GM21515 (cell line): ENCODE results near the gene RGL4.
"Not testable (repeated sequence)": the region's sequence is repeated elsewhere in the genome, so short reads cannot be mapped to it uniquely, and the experiment has no call there.

ENCODE experiments used
- ATAC-seq: cut with Tn5 transposase; IDR thresholded peaks from one replicate; pipeline ENCODE4 v1.9.1; 2021; ENCODE audit not compliant: unreplicated experiment

Gene RGL4, protein sequence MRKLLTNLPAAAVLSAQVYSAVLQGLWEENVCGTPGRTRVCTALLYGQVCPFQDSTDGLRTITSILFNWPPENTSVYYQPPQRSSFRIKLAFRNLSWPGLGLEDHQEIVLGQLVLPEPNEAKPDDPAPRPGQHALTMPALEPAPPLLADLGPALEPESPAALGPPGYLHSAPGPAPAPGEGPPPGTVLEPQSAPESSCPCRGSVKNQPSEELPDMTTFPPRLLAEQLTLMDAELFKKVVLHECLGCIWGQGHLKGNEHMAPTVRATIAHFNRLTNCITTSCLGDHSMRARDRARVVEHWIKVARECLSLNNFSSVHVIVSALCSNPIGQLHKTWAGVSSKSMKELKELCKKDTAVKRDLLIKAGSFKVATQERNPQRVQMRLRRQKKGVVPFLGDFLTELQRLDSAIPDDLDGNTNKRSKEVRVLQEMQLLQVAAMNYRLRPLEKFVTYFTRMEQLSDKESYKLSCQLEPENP

DNA sequence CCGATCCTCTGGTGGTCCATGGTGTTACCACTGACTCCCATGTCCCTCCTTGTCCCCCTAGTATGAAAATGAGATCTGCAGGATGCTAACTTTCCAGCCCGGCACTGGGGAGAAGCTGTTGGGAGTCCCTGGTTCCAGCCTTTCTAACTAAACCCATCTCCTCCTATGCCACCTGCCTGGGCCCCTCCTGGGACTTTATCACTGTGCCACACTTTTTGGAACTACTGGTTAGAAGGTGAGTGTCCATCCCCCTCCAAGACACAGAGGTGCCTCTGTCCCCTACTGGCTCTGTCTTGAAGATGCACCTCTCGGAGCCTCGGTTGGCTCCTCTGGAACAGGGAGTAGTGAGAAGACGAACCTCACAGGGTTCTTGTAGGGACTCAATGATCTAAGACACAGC is at the start of gene RGL4:
TSS of gene RGL4 (plus strand) at position 301 of the 400 bp plus-strand sequence. CDS start 1,018 bp downstream, outside the sequence.
- no peak for ATAC-seq

GRCh38 chr22:23646526-23646925 is 44.3 kb upstream of the RGL4 start:
- ATAC-seq: not testable (repeated sequence)

DNA sequence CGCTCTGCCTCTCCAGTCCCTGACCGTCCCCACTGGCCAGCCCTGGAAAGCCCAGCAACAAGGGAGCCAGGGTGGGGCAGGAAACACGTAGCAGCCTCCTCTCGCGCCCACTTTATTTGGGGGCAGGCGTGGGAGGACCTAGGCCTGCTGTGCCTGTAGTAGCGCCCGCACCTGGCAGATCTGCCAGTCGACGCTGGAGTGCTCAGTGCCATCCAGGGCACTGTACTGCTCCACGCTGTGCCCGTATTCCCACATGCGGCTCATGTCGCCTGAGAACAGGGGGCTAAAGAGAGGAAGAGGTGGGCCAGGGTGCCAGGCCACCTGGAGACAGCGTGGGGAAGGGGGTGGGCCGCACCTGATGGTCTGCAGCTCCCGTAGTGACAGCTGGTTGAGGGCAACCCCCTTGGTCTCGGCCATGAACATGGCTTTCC is 41.7 kb upstream of the RGL4 start:
- no peak for ATAC-seq

- ATAC-seq: no peak
Measured at GRCh38 chr22:23651676-23652075, 39.1 kb upstream of the RGL4 start.

GRCh38 chr22:23652286-23652685 is 38.5 kb upstream of the RGL4 start:
- ATAC-seq: no peak

GRCh38 chr22:23652711-23653110 is 38.1 kb upstream of the RGL4 start:
- ATAC-seq: no peak

DNA sequence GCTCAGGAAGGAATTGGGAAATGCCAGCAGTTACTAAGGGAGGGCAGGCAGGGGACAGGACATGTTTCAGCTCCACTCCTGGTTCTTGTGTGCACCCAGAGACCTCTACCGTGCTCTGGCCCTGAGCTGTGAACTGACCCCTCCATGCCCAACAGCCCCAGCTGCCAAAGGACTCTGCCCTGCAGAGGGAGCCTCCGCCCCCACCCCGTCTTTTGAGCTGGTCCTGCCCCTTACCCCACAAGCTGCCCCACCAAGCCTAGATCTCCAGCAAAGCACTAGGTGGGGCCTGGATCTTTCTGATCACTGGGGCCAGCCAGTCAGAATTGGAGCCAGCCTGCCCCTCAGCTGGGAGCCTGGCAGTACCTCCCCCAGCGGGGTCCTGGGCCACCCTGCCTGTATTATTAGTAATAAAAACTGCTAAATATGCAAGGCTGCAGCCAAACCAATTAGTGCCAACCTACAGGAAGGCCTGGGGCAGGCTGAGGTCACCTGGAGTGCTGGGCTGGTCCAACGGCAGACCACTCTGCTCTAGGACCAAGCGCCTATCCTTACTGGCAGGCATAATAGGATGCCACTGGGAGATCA is 34.8 kb upstream of the RGL4 start:
- ATAC-seq: no peak

DNA sequence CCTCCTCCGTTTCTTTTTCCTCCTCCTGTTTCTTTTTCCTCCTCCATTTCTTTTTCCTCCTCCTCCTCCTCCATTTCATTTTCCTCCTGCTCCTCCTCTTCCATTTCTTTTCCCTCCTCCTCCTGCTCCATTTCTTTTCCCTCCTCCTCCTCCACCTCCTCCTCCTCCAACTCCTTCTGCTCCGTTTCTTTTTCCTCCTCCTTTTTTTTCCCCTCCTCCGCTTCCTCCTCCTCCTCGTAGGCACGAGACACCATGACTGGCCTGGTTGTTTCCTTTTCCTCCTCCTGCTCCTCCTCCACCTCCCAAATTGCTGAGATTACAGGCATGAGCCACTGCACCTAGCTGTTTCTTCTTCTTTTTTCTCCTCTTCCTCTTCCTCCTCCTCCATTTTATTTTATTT is 33.1 kb upstream of the RGL4 start:
- ATAC-seq: no peak

- ATAC-seq: not testable (repeated sequence)
Measured at GRCh38 chr22:23660381-23660780, 30.4 kb upstream of the RGL4 start.

DNA sequence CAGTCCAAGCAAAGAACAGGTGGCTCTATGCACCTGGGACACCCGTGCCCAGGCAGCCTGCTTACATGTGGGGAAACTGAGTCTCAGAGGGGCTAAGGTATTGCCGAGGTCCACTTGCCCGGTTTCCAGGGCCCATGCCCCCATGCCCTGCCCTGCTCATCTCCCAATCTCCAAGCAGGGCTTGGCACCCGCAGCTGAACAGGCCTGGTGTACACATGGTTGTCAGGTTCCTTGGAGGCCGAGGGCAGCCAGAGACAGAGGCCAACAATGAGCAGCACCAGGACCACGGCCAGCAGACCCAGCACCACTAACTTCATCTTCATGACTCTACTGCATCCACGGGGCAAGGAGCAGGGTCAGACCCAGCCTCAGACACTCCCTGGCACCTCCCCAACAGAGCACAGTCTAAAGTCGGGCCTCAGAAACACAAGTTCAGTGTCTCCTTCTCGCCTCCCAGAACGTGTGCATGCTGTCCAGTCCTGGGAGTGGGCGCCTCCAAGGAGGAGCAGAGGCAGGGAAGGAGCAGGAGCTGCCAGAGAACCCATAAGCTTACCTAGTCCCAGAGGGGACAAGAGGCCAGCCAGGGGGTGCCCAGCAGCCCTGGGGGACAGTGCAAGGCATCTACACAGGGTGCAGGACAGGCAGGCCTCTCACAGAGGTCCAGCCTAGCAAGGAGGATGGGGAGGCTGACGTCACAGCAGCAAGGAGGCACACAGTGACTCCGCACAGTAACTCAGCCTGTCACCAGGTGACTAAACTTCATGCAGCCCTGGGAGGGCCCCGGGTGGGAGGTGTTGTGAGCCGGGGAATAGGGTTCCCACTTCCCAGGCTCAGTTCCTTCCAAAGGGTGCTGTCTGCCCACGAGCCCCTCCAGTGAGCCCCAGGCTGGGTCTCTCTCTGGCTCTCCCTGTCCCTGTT is 20.2 kb upstream of the RGL4 start:
- no peak for ATAC-seq

- not testable (repeated sequence) for ATAC-seq
Measured at GRCh38 chr22:23671387-23671786, 19.4 kb upstream of the RGL4 start.

DNA sequence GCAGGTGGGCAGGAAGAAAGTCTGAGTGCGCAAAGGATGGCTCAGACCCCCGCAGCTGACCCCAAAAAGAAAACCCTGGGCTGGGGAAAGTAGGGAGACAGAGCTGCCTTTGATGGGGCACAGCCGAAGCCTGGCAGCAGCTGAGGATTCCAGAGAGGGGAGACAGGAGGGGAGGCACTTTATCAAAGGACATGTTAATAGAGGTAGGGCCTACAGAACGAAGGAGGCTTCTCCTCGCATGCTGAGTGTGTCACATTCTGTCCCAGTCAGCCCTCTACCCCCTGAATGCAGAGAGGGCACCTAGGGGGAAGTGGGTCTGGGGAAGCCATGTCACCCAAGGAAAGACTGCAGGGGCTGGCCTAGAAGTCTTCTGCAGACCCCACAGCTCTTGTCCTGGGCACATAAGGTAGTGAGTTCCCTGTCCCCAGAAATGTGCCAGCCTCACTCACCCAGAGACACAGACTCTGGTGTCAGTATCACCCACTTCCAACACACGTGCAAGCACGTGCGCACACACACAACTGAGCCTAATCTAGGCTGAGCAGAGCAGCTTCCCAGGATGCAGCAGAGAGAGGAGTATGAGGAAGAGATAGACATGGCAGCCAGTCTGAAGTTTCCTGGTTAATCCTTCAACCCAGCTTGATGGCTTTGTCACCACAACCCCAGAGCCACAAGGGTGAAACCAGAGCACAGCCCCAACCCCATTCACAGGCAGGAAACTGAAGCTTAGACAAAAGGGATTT is 18.3 kb upstream of the RGL4 start:
- not testable (repeated sequence) for ATAC-seq

DNA sequence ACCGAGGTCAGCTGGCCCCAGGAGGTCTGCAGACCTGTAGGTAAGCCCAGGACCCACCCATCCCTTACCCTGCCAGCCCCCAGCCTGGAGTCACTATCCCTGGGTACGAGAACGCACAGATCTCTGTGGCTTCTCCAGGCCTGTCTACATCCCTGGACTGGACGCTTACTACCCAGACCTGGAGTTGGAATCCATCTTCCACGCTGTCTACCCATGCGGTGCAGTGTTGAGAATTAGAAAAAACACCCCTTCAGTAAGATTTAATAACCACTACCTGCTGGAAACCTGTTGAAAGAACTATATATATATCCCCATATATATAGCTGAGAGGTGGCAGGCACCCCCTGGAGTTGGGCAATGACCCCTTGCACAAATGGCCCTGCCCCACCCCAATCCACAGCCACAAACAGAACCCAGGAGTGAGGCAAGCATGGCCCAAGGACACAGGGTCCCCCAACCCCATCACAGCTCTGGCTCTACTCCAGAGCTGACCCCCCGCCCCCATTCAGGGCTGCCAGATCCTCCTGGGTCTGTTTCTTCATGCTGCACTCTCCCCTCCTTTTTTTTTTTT is 17.7 kb upstream of the RGL4 start:
- no peak for ATAC-seq

- ATAC-seq: no peak
Measured at GRCh38 chr22:23673826-23674690, 16.8 kb upstream of the RGL4 start.

DNA sequence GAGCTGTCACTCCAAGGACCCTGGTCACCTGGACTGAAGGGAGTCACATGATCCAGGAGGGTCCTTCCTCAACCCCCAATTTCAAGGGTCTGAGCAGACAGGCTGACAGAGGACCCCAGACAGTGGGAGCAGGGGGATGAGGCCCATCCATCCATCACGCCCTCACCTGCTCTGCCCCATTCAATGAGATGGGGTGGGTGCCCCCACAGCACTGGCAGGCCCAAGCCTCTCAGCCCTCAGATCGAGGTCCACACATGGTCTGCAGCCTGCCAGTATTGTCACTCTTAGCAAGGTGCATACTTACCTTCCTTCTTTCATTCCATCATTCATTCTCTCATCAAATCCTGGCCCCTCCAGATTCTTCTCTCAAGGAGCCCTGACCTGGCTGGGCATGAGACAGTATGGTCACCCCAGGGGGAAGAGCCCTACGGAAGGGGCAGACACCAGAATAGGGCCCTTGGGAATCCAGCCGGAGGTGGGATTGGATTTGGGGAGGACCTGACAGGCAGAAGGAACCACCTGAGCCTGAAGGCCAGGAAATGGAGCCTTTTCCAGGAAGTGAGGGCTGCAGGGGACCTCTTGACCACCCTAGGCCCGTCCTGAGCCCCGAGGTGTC is 15.8 kb upstream of the RGL4 start:
- not testable (repeated sequence) for ATAC-seq

DNA sequence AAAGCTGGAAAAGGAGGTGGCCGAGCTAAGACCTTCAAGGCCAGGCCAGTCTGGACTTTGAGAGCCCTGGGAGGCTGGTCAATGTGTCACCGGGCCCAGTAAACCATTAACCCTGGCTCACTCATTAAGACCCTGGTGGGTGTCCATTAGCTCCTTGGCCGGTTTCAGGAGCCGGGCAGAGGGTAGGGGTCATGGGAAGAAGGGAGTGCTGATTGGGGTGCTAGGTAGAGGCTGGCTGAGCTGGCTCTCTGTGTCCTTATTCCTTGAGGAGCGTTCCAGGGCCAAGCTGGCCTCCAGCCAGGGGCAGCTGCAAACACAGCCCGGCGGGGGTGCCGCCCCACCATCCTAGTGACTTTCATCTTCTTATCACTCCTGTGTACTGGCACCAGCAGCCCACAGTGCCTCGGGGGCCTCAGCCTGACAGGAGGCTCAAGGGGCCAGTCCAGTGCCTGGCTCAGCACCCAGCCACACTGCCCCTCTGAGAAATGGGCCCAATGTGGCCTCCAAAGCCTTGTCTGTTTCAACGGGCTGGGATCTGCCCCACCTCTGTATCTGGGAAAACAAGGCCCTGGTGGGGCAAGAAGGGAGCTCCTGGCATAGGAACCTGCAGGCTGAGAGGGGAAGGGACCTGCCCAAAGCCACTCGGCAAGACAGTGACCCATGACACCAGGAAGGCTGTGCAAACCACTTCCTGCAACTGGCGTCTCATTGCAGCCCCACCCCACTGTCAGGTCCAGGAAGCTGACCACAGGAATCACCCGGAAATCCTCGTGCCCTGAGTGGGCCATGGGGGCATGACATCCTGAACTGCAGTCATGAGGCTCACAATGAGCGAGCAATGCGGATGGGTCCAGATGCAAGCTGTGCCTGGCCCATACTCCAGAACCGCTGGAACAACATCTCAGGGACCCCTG is 15.1 kb upstream of the RGL4 start:
- ATAC-seq: no peak

DNA sequence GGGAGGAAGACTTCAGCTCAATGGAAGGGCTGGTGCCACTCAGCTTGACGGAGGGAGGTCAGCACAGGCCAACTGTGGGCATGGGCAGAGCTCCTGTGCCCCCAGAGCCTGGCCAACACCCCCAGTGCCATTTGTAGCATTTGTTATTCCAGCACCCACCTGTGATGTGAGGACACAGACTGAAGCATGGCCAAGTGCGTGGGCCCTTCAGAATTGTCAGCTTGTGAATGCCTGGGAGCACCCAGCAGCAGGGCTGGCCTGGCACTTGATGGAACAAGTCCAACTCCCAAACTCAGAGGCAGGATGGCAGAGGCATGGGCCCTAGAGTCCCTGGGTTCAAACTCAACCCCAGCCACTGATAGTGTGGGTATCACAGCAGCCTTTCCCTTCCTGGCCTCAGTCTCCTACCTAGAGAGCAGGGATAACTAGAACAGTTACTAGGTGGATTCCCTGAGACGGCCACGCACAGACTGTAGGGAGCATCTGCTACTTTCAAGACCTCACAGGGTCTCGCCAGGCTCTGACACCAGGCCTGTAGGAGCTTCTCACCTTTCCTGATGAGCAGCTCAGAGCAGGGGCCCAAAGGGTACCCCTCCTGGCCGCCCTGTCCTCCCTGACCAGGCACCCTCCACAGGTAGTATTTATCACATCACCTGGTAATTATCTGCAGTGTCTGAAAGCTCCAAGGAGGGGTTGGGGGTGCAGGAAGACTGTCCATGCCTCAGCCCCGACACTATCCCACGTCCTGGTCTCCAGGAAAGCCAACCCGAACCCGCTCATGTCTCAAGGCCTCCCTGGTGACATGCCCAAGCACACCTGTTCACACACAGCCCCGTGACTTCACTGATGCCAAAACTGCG is 13.7 kb upstream of the RGL4 start:
- ATAC-seq: not testable (repeated sequence)
